GM20000 (cell line): ENCODE results near the gene TEX26.

Experiments used
- DNase-seq: peaks from one replicate; pipeline ENCODE4 v3.0.0; 2012; ENCODE audit warnings: low spot score
- TF ChIP-seq, protein P1 (sequence below): IDR thresholded peaks from 2 replicates; pipeline ENCODE4 v1.5.1; 2012; ENCODE audit warnings: mild to moderate bottlenecking, control low read depth; ENCODE audit errors: extremely low read depth, missing control alignments

Gene TEX26

DNA sequence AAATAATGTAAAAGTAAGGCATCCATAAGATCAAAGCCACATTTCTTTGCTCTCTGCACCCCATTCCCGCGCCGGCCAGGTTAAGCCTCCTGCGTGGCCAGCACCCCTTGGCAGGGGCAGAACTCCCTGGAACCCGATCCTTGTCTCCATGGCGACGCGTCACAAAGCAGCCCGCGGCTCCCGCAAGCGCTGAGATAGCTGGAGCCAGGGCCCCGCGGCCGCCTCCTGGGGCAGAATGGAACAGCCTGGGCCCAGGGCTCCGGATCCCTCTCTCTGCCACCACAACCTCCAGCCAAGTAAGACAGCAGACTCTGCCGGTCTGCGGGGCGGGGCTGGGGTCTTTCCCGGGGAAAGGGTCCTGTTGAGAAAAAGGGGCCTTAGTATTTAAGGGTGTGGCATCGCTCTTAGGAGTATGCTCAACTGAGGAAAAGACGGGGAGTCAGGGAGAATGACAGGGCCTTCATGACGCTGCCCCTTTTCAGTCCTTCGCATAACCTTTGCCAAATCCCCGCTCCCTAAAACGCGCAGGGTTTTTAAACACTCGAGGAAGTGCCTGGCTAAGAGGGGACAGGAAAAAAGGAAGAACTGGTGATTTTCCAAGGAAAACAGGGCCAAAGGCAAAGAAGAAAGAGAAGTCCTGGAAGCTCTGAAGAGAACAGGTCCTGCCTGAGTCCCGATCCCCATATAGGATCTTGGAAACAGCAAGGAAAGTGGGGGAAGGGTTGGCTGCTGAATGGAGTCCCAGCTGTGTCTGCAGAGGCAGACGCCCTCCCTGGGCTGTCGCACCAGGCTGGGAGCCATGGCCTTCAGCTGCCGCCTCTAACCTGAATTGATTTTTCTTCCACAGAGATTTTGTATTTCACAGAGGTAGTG is at the start of gene TEX26:
TEX26 (plus strand) TSS at position 176 of the 873 bp plus-strand sequence; CDS start at position 236, 60 bp downstream.
- no peak for DNase-seq
- TF ChIP-seq, protein P1, sequence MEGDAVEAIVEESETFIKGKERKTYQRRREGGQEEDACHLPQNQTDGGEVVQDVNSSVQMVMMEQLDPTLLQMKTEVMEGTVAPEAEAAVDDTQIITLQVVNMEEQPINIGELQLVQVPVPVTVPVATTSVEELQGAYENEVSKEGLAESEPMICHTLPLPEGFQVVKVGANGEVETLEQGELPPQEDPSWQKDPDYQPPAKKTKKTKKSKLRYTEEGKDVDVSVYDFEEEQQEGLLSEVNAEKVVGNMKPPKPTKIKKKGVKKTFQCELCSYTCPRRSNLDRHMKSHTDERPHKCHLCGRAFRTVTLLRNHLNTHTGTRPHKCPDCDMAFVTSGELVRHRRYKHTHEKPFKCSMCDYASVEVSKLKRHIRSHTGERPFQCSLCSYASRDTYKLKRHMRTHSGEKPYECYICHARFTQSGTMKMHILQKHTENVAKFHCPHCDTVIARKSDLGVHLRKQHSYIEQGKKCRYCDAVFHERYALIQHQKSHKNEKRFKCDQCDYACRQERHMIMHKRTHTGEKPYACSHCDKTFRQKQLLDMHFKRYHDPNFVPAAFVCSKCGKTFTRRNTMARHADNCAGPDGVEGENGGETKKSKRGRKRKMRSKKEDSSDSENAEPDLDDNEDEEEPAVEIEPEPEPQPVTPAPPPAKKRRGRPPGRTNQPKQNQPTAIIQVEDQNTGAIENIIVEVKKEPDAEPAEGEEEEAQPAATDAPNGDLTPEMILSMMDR: no peak

DNA sequence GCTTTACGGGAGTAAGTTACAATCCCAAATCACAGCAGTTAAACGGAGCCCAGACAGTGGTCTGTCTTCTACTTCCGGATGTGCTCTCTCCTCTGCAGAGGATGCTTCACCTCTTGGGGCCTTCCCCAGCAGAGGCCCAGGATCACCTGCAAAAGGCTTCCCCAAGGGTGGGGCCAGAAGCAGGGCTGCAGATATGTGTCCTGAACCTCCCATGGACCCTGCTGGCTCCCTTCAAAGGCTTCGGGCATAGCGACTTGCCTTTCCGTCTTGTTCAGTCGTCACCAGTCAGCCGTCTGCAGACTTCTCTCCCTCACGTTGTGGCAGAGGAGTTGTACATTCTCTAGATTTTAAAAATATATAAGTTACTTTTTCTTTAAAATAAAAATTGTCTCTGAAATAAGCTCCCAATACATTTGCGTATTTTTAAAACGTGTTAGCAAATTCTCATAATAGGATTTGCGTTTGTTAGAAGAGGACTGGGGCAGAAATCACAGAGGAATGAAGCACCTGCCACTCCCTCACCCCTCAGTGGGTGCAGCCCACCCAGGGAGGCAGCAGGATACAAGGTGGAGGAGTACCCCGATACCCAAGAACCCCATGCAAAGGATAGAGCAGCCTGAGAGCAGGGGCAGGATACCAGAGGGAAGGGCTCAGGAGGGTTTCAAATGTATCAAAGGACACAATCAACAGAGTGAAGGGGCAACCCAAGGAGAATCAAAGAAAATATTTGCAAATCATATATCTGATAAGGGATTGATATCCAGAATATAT is 49.3 kb upstream of the TEX26 start:
- no peak for DNase-seq
- TF ChIP-seq, protein P1: no peak

DNA sequence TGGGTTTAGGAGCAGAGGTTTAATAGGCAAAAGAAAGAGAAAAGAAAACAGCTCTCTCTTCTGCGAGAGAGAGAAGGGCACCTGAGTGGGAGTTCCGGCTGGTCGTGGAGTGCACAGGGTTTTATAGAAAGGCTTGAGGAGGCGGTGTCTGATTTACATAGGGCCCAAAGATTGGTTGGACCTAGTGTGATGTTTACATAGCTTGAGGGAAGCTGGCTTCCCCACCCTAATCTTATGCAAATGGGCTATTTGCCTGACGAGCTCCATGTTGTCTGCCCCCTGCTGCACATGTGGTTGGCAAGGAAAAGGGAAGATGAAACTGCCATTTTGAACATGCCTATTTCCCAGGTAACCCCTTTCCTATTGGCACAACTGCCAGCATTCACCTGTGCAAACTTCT is 47.9 kb upstream of the TEX26 start:
- TF ChIP-seq, protein P1: no peak
- DNase-seq: no peak

DNA sequence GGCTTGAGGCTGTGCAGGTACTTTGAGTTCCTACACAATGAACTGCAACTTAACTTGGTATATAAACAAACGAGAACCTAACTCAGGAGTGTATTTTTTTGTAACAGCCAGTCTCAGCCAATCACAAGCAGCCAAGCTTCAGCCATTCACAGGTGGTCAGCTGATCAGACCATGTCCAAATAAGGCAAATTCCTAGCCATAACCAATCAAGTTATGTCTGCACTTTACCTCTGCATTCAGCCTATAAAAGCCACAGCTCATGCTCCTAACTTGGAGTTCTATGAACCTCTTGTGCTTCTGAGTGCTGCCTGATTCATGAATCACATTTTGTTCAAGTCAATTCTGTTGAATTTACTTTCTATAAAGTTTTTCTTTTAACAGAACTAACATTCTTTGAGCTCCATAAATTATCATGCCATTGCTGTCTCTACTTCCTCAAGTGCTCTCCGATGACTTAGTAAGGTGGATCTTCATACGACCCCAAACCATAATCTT is 43.2 kb upstream of the TEX26 start:
- TF ChIP-seq, protein P1: no peak
- DNase-seq: no peak

DNA sequence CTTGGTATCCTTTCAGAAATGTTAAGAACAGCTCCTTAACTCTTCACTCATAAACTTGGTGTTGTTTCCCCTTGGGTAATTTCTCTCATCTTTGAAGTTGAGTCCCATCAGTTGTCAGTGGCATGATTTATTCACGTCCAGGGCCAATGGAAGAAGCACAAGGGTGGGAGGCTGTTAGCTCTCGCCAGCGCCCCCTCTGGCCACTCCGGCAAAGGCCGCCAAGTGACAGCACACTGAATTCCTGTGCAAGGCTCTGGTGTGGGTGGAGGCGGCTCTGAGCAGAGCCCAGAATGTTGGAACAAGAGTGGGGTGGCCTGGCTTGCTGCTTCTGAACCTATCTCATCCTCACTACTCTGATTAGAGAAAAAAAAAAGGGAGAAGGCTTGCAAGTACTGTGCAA is 39.5 kb upstream of the TEX26 start:
- TF ChIP-seq, protein P1: peak; percentile 1
- no peak for DNase-seq

DNA sequence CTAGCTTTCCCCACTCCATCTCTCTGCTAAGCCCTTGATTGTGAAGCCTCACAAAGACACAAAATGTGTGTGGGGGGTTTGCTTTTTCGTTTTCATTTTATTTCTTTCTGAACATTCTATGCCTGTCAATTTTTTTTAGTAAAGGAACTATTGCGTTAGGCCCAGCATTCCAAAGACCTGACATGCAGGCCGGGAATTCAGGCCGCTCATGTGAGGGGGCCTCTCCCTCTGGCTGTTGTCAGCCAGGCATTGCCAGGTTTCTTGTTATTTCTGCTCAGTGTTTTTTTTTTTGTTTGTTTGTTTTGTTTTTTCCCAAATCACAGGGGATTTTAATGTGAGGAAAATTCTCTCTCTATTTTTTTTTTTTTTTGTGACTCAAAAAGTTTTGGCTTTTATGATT is 36.7 kb upstream of the TEX26 start:
- TF ChIP-seq, protein P1: no peak
- no peak for DNase-seq

DNA sequence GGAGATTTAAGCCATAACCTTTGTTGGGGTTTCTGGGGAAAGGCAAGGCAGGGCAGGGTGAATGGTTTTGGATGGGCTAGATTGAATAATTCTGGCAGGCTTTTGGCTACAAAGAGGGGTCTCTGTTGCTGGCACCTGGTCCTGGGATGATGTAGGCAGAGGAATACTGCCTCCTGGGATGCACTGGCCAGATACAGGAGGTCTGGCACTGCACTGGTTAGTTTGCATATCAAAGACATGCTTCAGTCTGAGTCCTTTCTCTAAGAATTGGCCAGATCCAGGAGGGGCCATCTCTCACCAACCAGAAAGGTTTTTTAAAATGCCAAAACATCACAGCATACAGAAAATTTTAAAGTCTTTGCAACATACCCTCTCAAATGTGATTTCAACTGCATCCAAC is 34.4 kb upstream of the TEX26 start:
- DNase-seq: no peak
- TF ChIP-seq, protein P1: no peak
